Measurements from ENCODE around the gene GSC.
"Not testable (repeated sequence)": the region's sequence is repeated elsewhere in the genome, so short reads cannot be mapped to it uniquely, and the experiment has no call there.

GSC gene

GRCh38 chr14:94771158-94771905 lies 1.4 kb upstream of the GSC start:
- no peak for DNase-seq

- DNase-seq: no peak
These were observed 873 bp upstream of the GSC start for GRCh38 chr14:94770815-94771157.

GRCh38 chr14:94770251-94770749 lies 387 bp upstream of the GSC start:
- no peak for DNase-seq

GRCh38 chr14:94768521-94769390 lies 1.2 kb downstream of the GSC start:
- no peak for DNase-seq

GRCh38 chr14:94768141-94768520 lies 1.8 kb downstream of the GSC start:
- no peak for DNase-seq

- DNase-seq: no peak
These were observed 2.5 kb downstream of the GSC start for GRCh38 chr14:94767321-94767878.

GRCh38 chr14:94764573-94764972 lies 5.3 kb downstream of the GSC start:
- DNase-seq: no peak

- DNase-seq: no peak
These were observed 7.5 kb downstream of the GSC start for GRCh38 chr14:94762431-94762830.

- DNase-seq: no peak
These were observed 7.9 kb downstream of the GSC start for GRCh38 chr14:94761997-94762377.

- DNase-seq: no peak
These were observed 8.4 kb downstream of the GSC start for GRCh38 chr14:94761348-94761996.

GRCh38 chr14:94756310-94756882 lies 13.5 kb downstream of the GSC start:
- no peak for DNase-seq

GRCh38 chr14:94754391-94754942 lies 15.4 kb downstream of the GSC start:
- no peak for DNase-seq

- DNase-seq: no peak
These were observed 17.1 kb downstream of the GSC start for GRCh38 chr14:94752591-94753436.

GRCh38 chr14:94751956-94752355 lies 18.0 kb downstream of the GSC start:
- DNase-seq: no peak

GRCh38 chr14:94751321-94751720 lies 18.6 kb downstream of the GSC start:
- DNase-seq: no peak

GRCh38 chr14:94750371-94750770 lies 19.5 kb downstream of the GSC start:
- DNase-seq: no peak

GRCh38 chr14:94748667-94749347 lies 21.1 kb downstream of the GSC start:
- no peak for DNase-seq

- DNase-seq: no peak
These were observed 22.2 kb downstream of the GSC start for GRCh38 chr14:94747739-94748138.

- not testable (repeated sequence) for DNase-seq
These were observed 22.8 kb downstream of the GSC start for GRCh38 chr14:94747153-94747552.

GRCh38 chr14:94746131-94746530 lies 23.8 kb downstream of the GSC start:
- no peak for DNase-seq

- DNase-seq: no peak
These were observed 31.2 kb downstream of the GSC start for GRCh38 chr14:94738751-94739150.

Data from stimulated activated CD4-positive, alpha-beta T cell treated with anti-CD3 and anti-CD28 coated beads, Interleukin-4, amount 100 ng/mL, for 4 hours (primary cell).